ENCODE results near the gene USP13. TPM values are rescaled to one million over a fixed set of nuclear protein-coding genes. Genes with fewer than 3 reads are reported as not detected.

Gene USP13
- total and polyA plus RNA-seq, 2 of the 13 experiments (the other 11 are each of a cell fraction or from before 2014, with no cell fraction given), result 15.9 to 36.7 TPM

DNA sequence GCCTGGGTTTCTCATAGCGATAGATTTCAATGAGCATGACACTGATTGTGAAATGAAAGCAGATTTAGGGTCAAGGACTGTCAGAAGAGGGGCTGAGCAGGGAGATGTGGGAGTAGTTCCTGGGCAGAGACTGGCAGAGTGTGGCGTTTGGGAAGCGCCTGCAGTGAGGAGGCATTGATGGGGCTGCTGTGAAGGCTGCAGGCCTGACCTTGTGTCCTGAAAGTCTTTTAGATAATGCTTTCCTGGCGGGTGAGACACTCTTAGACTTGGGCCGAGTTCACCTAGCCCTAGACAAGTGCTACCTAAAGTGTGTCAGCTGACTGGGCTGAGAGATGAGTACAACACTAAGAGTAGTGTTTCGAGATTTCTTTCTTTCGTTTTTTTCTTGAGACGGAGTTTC, 20.7 kb downstream of the USP13 start (continued):
- TF ChIP-seq, protein P1, sequence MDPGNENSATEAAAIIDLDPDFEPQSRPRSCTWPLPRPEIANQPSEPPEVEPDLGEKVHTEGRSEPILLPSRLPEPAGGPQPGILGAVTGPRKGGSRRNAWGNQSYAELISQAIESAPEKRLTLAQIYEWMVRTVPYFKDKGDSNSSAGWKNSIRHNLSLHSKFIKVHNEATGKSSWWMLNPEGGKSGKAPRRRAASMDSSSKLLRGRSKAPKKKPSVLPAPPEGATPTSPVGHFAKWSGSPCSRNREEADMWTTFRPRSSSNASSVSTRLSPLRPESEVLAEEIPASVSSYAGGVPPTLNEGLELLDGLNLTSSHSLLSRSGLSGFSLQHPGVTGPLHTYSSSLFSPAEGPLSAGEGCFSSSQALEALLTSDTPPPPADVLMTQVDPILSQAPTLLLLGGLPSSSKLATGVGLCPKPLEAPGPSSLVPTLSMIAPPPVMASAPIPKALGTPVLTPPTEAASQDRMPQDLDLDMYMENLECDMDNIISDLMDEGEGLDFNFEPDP (CRISPR knock-in tag; conservative IDR thresholded peaks at IDR 0.05), result no peak
- TF ChIP-seq ZNF616 (CRISPR knock-in tag; IDR thresholded peaks at IDR 0.05; ENCODE audit: low read depth), result no peak
- no peak for TF ChIP-seq GZF1 (CRISPR knock-in tag; IDR thresholded peaks at IDR 0.05)
- TF ChIP-seq, protein P2, sequence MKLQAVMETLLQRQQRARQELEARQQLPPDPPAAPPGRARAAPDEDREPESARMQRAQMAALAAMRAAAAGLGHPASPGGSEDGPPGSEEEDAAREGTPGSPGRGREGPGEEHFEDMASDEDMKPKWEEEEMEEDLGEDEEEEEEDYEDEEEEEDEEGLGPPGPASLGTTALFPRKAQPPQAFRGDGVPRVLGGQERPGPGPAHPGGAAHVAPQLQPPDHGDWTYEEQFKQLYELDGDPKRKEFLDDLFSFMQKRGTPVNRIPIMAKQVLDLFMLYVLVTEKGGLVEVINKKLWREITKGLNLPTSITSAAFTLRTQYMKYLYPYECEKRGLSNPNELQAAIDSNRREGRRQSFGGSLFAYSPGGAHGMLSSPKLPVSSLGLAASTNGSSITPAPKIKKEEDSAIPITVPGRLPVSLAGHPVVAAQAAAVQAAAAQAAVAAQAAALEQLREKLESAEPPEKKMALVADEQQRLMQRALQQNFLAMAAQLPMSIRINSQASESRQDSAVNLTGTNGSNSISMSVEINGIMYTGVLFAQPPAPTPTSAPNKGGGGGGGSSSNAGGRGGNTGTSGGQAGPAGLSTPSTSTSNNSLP (IDR thresholded peaks at IDR 0.05; ENCODE audit: low read depth, low read length), result no peak
- TF ChIP-seq, protein P3, sequence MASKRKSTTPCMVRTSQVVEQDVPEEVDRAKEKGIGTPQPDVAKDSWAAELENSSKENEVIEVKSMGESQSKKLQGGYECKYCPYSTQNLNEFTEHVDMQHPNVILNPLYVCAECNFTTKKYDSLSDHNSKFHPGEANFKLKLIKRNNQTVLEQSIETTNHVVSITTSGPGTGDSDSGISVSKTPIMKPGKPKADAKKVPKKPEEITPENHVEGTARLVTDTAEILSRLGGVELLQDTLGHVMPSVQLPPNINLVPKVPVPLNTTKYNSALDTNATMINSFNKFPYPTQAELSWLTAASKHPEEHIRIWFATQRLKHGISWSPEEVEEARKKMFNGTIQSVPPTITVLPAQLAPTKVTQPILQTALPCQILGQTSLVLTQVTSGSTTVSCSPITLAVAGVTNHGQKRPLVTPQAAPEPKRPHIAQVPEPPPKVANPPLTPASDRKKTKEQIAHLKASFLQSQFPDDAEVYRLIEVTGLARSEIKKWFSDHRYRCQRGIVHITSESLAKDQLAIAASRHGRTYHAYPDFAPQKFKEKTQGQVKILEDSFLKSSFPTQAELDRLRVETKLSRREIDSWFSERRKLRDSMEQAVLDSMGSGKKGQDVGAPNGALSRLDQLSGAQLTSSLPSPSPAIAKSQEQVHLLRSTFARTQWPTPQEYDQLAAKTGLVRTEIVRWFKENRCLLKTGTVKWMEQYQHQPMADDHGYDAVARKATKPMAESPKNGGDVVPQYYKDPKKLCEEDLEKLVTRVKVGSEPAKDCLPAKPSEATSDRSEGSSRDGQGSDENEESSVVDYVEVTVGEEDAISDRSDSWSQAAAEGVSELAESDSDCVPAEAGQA (IDR thresholded peaks at IDR 0.05; ENCODE audit: low read depth), result no peak
- TF ChIP-seq, protein P3 (CRISPR knock-in tag; IDR thresholded peaks at IDR 0.05; ENCODE audit: borderline replicate concordance), result no peak
- TF ChIP-seq SALL2 (CRISPR knock-in tag; IDR thresholded peaks at IDR 0.05), result no peak

Measured in HepG2 (cell line).